Activated B cell treated with CpG ODN at 0.5 μM for 24 hours (primary cell): Measurements from ENCODE around the gene MTM1. TPM values are rescaled to one million over a fixed set of nuclear protein-coding genes. Genes with fewer than 3 reads are reported as not detected.

Source experiments
- ATAC-seq: fragments of 200-7000 bp; cut with Tn5 transposase; one replicate; pipeline ENCODE4 v1.10.0; 2021; ENCODE audit warnings: low read depth, mild to moderate bottlenecking, moderate library complexity
- CTCF ChIA-PET: fragments of 350-600 bp; sonication (Branson Sonifier 250); formaldehyde crosslinking; loops from one replicate; lab custom pipeline; 2021; ENCODE audit warnings: antibody characterized with exemption; lab: Charles Lee
- POLR2A ChIA-PET: fragments of 350-600 bp; sonication (Branson Sonifier 250); formaldehyde crosslinking; loops from one replicate; lab custom pipeline; 2021; ENCODE audit warnings: antibody characterized with exemption; lab: Charles Lee
- DNase-seq: peaks from one replicate; pipeline ENCODE4 v3.0.0; 2022
- H3K27ac Mint-ChIP-seq: one replicate; pipeline ENCODE4 v1.8.0; 2020; ENCODE audit warnings: mixed read lengths
- H3K27me3 Mint-ChIP-seq: one replicate; pipeline ENCODE4 v1.8.0; 2021; ENCODE audit warnings: mixed read lengths
- H3K36me3 Mint-ChIP-seq: one replicate; pipeline ENCODE4 v1.8.0; 2021; ENCODE audit warnings: low read depth, mixed read lengths
- H3K4me1 Mint-ChIP-seq: one replicate; pipeline ENCODE4 v1.8.0; 2021; ENCODE audit warnings: mixed read lengths
- H3K4me3 Mint-ChIP-seq: one replicate; pipeline ENCODE4 v1.8.0; 2020; ENCODE audit warnings: mild to moderate bottlenecking, mixed read lengths
- H3K9me3 Mint-ChIP-seq: one replicate; pipeline ENCODE4 v1.8.0; 2020; ENCODE audit warnings: mixed read lengths
- intact Hi-C: fragments of 100-400 bp; cut with micrococcal nuclease; formaldehyde crosslinking; loops from one replicate; pipeline ENCODE4 v1.15.1; 2024
- total RNA-seq: library from RNA; stranded (reverse); gene quantifications from 2 replicates; pipeline ENCODE4 v1.2.3, GENCODE V29; 2022
- TF ChIP-seq, protein P1 (sequence below): fragments of 200-600 bp; IDR thresholded peaks from one replicate; pipeline ENCODE4 v1.8.0; 2022; ENCODE audit warnings: antibody characterized with exemption, mild to moderate bottlenecking

Gene MTM1
- total RNA-seq, 1 donor from 2014 or later: 24.4 TPM

DNA sequence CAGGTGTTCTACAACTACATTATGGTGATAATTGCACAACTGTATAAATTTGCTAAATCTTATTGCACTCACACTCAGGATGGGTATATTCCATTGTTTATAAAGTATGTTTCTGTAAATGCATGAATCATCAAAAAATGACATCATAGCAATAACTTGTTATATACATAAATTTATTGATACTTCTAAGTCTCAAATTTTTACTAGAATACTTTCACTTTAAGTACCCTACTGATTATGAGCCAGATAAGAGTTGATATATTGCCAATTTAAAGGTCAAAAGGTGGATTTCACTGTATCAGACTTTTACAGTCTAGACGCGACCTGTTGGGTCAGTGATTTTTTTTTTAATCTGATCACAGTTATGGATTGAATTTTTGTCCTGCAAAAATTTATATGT is 87.4 kb downstream of the MTM1 start:
- TF ChIP-seq, protein P1, sequence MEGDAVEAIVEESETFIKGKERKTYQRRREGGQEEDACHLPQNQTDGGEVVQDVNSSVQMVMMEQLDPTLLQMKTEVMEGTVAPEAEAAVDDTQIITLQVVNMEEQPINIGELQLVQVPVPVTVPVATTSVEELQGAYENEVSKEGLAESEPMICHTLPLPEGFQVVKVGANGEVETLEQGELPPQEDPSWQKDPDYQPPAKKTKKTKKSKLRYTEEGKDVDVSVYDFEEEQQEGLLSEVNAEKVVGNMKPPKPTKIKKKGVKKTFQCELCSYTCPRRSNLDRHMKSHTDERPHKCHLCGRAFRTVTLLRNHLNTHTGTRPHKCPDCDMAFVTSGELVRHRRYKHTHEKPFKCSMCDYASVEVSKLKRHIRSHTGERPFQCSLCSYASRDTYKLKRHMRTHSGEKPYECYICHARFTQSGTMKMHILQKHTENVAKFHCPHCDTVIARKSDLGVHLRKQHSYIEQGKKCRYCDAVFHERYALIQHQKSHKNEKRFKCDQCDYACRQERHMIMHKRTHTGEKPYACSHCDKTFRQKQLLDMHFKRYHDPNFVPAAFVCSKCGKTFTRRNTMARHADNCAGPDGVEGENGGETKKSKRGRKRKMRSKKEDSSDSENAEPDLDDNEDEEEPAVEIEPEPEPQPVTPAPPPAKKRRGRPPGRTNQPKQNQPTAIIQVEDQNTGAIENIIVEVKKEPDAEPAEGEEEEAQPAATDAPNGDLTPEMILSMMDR: no peak
- Mint-ChIP-seq H3K9me3 (no peaks in the 10 kb centered on the region), H3K27me3 (no peaks in the 10 kb centered on the region), H3K4me3 (no peak overlapping the region), H3K4me1 (no peaks in the 10 kb centered on the region), H3K27ac (no peak overlapping the region), H3K36me3 (peaks cover 52% of the 10 kb centered on the region)
- no peak for DNase-seq
- POLR2A ChIA-PET: no interaction called here
- intact Hi-C loops: no loop called here
- CTCF ChIA-PET: no interaction called here
- no peak for ATAC-seq

DNA sequence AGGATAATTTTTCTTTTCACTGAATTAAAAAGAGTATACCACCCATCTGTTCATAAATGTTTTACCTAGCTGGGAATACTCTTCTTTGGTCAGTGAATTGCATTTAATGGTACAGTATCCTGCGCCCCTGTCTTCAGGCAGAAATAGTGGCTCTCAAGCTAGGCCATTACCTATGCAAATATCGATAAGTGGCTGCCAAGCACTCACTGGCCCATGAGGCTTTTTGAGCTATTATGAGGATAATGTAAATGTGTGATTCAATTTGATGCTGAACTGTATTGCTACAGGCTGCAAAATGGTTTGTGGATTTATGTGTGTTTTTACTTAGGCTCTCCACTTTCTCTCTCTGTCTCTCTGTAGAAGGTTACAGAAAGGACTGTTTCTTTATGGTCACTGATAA is 94.7 kb downstream of the MTM1 start:
- H3K36me3 Mint-ChIP-seq: peaks cover 54% of the 10 kb centered on the region
- TF ChIP-seq, protein P1: no peak
- ChIA-PET POLR2A (no interaction called here), CTCF (no interaction called here)
- H3K27me3 Mint-ChIP-seq: no peaks in the 10 kb centered on the region
- no peaks in the 10 kb centered on the region for H3K4me1 Mint-ChIP-seq
- H3K4me3 Mint-ChIP-seq: no peak overlapping the region
- no peaks in the 10 kb centered on the region for H3K9me3 Mint-ChIP-seq
- DNase-seq: no peak
- ATAC-seq: no peak
- intact Hi-C loops: loop anchor here (10.0 kb wide), 1 partner anchor 52 kb away; no protein-coding TSS in a partner anchor
- H3K27ac Mint-ChIP-seq: no peak overlapping the region

DNA sequence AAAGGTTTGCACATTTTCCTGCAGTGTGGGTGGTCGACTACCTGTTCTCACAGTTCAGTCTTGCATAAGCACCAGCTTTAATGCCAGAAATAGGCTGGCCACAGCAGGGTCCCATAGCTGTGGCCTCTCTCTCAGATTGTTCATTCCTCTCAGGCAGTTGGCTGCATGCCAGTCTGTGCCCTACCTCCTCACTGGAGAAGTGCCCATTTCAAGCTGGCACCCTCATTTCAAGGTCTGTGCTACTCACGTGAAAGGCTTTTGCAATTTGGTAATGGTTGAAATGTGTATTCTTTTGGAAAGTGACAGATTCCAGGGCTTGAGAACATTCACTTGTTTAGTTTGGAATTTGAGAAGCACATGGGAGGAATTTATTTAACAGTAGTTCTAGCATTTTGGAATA is 95.9 kb downstream of the MTM1 start:
- H3K27ac Mint-ChIP-seq: no peak overlapping the region
- POLR2A ChIA-PET: no interaction called here
- no peak for ATAC-seq
- DNase-seq: no peak
- peaks cover 56% of the 10 kb centered on the region for H3K36me3 Mint-ChIP-seq
- no peaks in the 10 kb centered on the region for H3K4me1 Mint-ChIP-seq
- H3K27me3 Mint-ChIP-seq: no peaks in the 10 kb centered on the region
- H3K9me3 Mint-ChIP-seq: no peaks in the 10 kb centered on the region
- CTCF ChIA-PET: no interaction called here
- intact Hi-C loops: loop anchor here (10.0 kb wide), 1 partner anchor 51 kb away; no protein-coding TSS in a partner anchor
- TF ChIP-seq, protein P1: no peak
- no peak overlapping the region for H3K4me3 Mint-ChIP-seq

DNA sequence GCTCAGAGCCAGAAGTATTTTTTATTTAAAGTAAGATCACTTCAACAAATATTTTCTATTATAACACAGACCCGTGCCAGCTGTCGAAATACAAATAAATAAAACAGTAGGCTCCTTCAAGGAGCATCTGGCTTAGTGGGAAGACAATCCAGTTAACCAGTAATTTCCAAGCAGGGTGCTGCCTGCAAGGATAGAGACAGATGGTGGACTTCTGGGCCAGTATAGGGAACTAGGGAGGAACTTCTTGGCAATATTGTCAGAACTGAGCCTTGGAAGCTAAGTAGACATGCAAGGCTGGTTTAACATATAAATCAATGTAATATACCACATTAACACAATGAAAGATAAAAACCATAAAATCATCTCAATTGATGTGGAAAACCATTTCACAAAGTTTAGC is 107.8 kb downstream of the MTM1 start:
- DNase-seq (no peak), ATAC-seq (no peak)
- Mint-ChIP-seq H3K27me3 (no peaks in the 10 kb centered on the region), H3K9me3 (no peaks in the 10 kb centered on the region), H3K4me3 (no peak overlapping the region), H3K4me1 (no peaks in the 10 kb centered on the region), H3K27ac (no peak overlapping the region), H3K36me3 (peaks cover 11% of the 10 kb centered on the region)
- TF ChIP-seq, protein P1: no peak
- ChIA-PET POLR2A (interaction anchor here (0.6 kb wide), 1 partner anchor 18 kb away, joined by 3 read pairs; no protein-coding TSS in a partner anchor), CTCF (interaction anchor here (0.9 kb wide), 1 partner anchor 40 kb away, joined by 4 read pairs; no protein-coding TSS in a partner anchor)
- intact Hi-C loops: no loop called here

DNA sequence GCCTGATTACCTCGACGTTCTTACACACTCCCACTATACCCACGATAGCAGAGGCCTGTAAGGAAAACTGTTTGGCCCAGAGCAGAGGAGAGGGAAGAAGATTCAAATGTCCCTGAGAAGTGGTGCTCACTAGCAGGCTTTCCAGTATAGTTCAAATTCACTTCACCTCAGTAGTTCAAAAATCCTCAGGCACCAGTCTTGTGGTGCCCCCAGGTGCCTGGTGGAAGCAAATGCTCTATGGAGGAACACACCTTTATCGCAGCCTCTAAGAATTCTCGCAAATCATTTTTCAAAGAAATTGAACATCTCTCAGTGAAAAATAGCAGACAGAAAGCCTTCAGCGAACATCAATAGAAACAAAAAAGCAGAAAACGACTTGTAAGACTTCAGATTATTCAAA is 112.6 kb downstream of the MTM1 start:
- POLR2A ChIA-PET: no interaction called here
- no peak for ATAC-seq
- no peak overlapping the region for H3K27ac Mint-ChIP-seq
- H3K9me3 Mint-ChIP-seq: no peaks in the 10 kb centered on the region
- H3K36me3 Mint-ChIP-seq: no peaks in the 10 kb centered on the region
- H3K4me3 Mint-ChIP-seq: no peak overlapping the region
- TF ChIP-seq, protein P1: no peak
- intact Hi-C loops: no loop called here
- CTCF ChIA-PET: interaction anchor here (1.2 kb wide), 1 partner anchor 35 kb away, joined by 3 read pairs; no protein-coding TSS in a partner anchor
- no peak for DNase-seq
- peaks cover 2% of the 10 kb centered on the region for H3K4me1 Mint-ChIP-seq
- H3K27me3 Mint-ChIP-seq: no peaks in the 10 kb centered on the region
